HK-2 (cell line): ENCODE results near the gene ISOC1.
A peak's percentile ranks its signal among the peaks of the same experiment; 100 is the strongest.

Experiments used
- DNase-seq: peaks from one replicate; pipeline ENCODE4 v3.0.0-alpha.2; 2018; ENCODE audit not compliant: unreplicated experiment

Gene ISOC1

GRCh38 chr5:129094087-129094923 is at the start of gene ISOC1:
ISOC1 (plus strand) TSS chr5:129094749; CDS start chr5:129094767, 18 bp downstream.
- DNase-seq: peak; percentile 82

- DNase-seq: no peak
Measured at GRCh38 chr5:129046151-129046550, 48.4 kb upstream of the ISOC1 start.

GRCh38 chr5:129048509-129048908 is 46.0 kb upstream of the ISOC1 start:
- DNase-seq: no peak

GRCh38 chr5:129049126-129049799 is 45.3 kb upstream of the ISOC1 start:
- DNase-seq: no peak

- DNase-seq: no peak
Measured at GRCh38 chr5:129051283-129051682, 43.3 kb upstream of the ISOC1 start.

- no peak for DNase-seq
Measured at GRCh38 chr5:129053438-129053837, 41.1 kb upstream of the ISOC1 start.

GRCh38 chr5:129057329-129057728 is 37.2 kb upstream of the ISOC1 start:
- no peak for DNase-seq

- no peak for DNase-seq
Measured at GRCh38 chr5:129061849-129062248, 32.7 kb upstream of the ISOC1 start.

- no peak for DNase-seq
Measured at GRCh38 chr5:129063483-129064113, 31.0 kb upstream of the ISOC1 start.

- no peak for DNase-seq
Measured at GRCh38 chr5:129065721-129066120, 28.8 kb upstream of the ISOC1 start.

GRCh38 chr5:129067745-129068144 is 26.8 kb upstream of the ISOC1 start:
- no peak for DNase-seq

- no peak for DNase-seq
Measured at GRCh38 chr5:129069292-129069691, 25.3 kb upstream of the ISOC1 start.

GRCh38 chr5:129073111-129073510 is 21.4 kb upstream of the ISOC1 start:
- no peak for DNase-seq

GRCh38 chr5:129074903-129075302 is 19.6 kb upstream of the ISOC1 start:
- DNase-seq: no peak

GRCh38 chr5:129077433-129078075 is 17.0 kb upstream of the ISOC1 start:
- DNase-seq: no peak

- DNase-seq: no peak
Measured at GRCh38 chr5:129078247-129078646, 16.3 kb upstream of the ISOC1 start.

GRCh38 chr5:129078660-129079059 is 15.9 kb upstream of the ISOC1 start:
- no peak for DNase-seq

GRCh38 chr5:129079496-129079895 is 15.1 kb upstream of the ISOC1 start:
- no peak for DNase-seq

- no peak for DNase-seq
Measured at GRCh38 chr5:129080766-129081165, 13.8 kb upstream of the ISOC1 start.

- DNase-seq: no peak
Measured at GRCh38 chr5:129082225-129083136, 12.1 kb upstream of the ISOC1 start.
